H1 (cell line): ENCODE measurements around the gene BFSP2. TPM values are rescaled to one million over a fixed set of nuclear protein-coding genes. Genes with fewer than 3 reads are reported as not detected.

Source experiments
- CBX5 ChIP-seq: fragments of 300-800, 300-1000 bp; sonication (generic); IDR thresholded peaks from 2 replicates; pipeline ENCODE4 v1.7.1; 2016; ENCODE audit warnings: antibody characterized with exemption, low read length, low read depth
- polyA plus RNA-seq, 7 experiments: library from polyadenylated mRNA; depleted of rRNA in 3 of 7; stranded (reverse) in 5 of 7; unstranded in 2 of 7; fragments of >200 nt in 5 of 7; fragments of 200-250 nt in 2 of 7; gene quantifications; 1 replicate in 5 of 7; 2 replicates in 1 of 7; 4 replicates in 1 of 7; pipeline versions ENCODE4 v1.2.1 to v1.2.3, GENCODE V29; 2011 to 2013; ENCODE audit warnings: missing spikeins in 2 of 7, mixed read lengths in 2 of 7
- total RNA-seq: library from RNA; stranded (reverse); fragmentation: NEBNext Ultra II Directional; extraction: Animal tissue kit (Norgen Biotek cat#: 25700); gene quantifications from 2 replicates; pipeline ENCODE4 v1.2.1, GENCODE V29; 2021
- TF ChIP-seq, protein P1 (sequence below): fragments of 300-600 bp; sonication (generic); IDR thresholded peaks from 2 replicates; pipeline ENCODE4 v1.7.1; 2012; ENCODE audit warnings: low read length, moderate library complexity, mild to moderate bottlenecking, inconsistent platforms; ENCODE audit not compliant: insufficient replicate concordance

The BFSP2 gene
- total and polyA plus RNA-seq, 2 of the 8 experiments (the other 6 are each of a cell fraction or from before 2014, with no cell fraction given): not detected

DNA sequence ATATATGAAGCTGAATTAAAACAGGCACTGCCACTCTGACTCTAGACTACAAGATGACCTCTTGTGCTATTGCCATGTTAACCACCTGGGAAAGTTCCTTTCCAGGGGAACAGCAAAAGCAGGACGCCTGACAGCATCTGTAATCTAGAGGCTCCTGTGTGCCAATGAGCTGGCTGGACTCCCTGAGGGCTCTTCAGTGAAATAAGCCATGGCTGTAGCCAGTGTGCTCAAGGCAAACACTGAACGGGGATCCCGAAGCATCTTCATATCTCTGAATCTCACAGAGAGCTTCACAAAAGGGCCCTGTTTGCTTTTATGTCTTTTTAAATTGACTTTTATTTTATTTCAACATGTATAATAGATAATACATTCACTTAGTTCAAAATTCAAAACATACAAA lies 57.2 kb downstream of the BFSP2 start (continued):
- TF ChIP-seq, protein P1, sequence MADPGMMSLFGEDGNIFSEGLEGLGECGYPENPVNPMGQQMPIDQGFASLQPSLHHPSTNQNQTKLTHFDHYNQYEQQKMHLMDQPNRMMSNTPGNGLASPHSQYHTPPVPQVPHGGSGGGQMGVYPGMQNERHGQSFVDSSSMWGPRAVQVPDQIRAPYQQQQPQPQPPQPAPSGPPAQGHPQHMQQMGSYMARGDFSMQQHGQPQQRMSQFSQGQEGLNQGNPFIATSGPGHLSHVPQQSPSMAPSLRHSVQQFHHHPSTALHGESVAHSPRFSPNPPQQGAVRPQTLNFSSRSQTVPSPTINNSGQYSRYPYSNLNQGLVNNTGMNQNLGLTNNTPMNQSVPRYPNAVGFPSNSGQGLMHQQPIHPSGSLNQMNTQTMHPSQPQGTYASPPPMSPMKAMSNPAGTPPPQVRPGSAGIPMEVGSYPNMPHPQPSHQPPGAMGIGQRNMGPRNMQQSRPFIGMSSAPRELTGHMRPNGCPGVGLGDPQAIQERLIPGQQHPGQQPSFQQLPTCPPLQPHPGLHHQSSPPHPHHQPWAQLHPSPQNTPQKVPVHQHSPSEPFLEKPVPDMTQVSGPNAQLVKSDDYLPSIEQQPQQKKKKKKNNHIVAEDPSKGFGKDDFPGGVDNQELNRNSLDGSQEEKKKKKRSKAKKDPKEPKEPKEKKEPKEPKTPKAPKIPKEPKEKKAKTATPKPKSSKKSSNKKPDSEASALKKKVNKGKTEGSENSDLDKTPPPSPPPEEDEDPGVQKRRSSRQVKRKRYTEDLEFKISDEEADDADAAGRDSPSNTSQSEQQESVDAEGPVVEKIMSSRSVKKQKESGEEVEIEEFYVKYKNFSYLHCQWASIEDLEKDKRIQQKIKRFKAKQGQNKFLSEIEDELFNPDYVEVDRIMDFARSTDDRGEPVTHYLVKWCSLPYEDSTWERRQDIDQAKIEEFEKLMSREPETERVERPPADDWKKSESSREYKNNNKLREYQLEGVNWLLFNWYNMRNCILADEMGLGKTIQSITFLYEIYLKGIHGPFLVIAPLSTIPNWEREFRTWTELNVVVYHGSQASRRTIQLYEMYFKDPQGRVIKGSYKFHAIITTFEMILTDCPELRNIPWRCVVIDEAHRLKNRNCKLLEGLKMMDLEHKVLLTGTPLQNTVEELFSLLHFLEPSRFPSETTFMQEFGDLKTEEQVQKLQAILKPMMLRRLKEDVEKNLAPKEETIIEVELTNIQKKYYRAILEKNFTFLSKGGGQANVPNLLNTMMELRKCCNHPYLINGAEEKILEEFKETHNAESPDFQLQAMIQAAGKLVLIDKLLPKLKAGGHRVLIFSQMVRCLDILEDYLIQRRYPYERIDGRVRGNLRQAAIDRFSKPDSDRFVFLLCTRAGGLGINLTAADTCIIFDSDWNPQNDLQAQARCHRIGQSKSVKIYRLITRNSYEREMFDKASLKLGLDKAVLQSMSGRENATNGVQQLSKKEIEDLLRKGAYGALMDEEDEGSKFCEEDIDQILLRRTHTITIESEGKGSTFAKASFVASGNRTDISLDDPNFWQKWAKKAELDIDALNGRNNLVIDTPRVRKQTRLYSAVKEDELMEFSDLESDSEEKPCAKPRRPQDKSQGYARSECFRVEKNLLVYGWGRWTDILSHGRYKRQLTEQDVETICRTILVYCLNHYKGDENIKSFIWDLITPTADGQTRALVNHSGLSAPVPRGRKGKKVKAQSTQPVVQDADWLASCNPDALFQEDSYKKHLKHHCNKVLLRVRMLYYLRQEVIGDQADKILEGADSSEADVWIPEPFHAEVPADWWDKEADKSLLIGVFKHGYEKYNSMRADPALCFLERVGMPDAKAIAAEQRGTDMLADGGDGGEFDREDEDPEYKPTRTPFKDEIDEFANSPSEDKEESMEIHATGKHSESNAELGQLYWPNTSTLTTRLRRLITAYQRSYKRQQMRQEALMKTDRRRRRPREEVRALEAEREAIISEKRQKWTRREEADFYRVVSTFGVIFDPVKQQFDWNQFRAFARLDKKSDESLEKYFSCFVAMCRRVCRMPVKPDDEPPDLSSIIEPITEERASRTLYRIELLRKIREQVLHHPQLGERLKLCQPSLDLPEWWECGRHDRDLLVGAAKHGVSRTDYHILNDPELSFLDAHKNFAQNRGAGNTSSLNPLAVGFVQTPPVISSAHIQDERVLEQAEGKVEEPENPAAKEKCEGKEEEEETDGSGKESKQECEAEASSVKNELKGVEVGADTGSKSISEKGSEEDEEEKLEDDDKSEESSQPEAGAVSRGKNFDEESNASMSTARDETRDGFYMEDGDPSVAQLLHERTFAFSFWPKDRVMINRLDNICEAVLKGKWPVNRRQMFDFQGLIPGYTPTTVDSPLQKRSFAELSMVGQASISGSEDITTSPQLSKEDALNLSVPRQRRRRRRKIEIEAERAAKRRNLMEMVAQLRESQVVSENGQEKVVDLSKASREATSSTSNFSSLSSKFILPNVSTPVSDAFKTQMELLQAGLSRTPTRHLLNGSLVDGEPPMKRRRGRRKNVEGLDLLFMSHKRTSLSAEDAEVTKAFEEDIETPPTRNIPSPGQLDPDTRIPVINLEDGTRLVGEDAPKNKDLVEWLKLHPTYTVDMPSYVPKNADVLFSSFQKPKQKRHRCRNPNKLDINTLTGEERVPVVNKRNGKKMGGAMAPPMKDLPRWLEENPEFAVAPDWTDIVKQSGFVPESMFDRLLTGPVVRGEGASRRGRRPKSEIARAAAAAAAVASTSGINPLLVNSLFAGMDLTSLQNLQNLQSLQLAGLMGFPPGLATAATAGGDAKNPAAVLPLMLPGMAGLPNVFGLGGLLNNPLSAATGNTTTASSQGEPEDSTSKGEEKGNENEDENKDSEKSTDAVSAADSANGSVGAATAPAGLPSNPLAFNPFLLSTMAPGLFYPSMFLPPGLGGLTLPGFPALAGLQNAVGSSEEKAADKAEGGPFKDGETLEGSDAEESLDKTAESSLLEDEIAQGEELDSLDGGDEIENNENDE: no peak
- no peak for TF ChIP-seq CBX5
